Activated CD4-positive, alpha-beta T cell treated with anti-CD3 and anti-CD28 coated beads for 4 hours (primary cell): ENCODE measurements around the gene A3GALT2.

Source experiments
- DNase-seq, 2 donors: peaks; one replicate each; pipeline ENCODE4 v3.0.0-alpha.2; 2020

A3GALT2 gene

DNA sequence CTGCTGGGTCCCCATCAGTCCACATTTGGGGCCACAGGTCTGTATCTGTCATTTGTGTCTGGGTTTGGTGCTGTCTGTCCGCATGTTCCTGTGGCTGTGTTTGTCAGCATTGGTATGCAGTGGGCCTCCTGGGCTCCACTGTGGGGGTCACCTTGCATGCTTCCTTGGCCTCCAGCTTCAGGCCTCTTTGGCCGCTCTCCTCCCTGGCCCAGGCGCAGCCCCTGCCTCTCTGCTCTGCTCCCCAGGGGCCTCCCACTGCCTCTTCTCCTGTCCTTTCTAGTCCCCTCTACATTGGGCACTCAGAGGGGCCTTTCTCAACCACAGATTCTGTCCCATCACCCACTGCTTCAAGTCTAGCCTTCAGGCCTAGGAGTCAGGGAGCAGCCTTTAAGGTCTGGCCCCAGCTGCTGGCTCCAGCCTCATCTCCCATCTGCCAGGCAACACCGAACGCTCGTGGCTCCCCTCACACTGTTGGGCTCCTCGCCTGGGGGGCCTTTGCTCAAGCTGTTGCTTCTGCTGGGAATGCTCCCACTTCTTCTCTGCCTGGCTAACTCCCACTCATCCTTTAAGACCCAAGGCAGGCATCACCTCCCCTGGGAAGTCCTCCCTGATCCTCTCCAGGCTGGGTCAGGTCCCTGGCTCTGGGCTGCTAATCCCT lies 50.0 kb downstream of the A3GALT2 start:
- no peak for DNase-seq

DNA sequence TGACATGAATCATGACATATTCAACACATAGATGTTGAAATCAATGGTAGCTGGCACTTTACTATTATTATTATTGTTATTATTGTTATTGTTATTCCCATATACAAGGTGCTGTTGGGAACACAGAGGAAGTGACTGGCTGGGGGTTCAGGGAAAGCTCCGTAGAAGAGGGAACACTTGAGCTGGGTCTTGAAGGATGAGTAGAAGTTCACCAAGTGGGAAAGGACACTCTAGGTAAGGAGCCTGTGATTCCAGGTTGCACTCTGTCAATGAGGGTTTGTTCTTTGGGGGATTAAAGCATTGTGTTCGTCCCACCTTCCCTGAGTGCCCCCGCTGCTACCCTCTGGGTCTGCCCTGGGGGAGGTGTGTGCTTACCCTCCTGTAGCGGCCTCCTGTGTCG lies 50.5 kb downstream of the A3GALT2 start:
- no peak for DNase-seq

DNA sequence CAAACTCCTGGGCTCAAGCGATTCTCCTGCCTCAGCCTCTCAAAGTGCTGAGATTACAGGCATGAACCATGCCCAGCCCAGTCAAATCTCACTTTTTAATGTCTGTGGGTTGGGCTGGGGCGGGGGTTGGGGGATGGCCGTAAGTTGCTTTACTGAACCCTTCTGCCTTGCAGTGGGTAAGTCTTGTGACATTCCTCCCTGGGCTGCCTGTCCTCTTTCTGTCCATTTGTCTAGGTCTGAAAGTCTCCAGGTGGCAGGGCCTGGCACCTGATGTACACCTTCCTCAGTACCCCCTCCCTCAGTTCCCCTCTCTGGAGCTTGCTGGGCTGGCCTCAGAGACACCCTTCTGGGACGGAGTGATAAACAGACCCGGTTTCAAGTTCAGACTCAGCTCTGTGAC lies 51.3 kb downstream of the A3GALT2 start:
- no peak for DNase-seq

DNA sequence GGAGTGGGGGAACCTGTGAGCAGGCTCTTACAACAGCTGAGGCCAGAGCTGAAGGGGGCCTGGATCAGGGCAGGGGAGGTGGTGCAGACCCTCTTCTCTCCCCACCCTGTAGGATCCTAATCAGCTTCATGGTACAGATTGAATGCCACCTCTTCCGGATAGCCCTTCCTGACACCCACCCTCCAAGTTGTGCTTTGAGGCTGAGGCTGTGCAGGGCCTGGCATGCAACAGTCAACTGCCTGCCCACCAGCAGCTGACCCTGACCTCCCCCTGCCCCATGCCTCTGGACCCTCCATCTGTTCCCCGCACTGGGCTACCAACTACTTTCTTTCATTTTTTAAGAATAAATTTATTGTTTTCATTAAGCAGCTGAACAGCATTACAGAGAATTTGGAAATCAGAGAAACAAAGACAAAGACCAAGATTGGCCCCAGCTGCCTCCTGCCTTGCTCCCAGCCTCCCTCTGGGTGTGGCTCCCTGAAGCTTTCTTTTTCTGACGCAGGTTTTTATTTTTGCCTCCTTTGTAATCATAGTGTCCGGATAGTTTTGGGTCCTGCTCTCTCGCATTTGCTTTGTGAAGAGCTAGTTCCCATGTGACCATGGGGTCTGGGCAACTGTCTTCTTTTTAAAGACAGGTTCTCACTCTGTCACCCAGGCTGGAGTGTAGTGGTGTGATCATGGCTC lies 51.8 kb downstream of the A3GALT2 start:
- no peak for DNase-seq

DNA sequence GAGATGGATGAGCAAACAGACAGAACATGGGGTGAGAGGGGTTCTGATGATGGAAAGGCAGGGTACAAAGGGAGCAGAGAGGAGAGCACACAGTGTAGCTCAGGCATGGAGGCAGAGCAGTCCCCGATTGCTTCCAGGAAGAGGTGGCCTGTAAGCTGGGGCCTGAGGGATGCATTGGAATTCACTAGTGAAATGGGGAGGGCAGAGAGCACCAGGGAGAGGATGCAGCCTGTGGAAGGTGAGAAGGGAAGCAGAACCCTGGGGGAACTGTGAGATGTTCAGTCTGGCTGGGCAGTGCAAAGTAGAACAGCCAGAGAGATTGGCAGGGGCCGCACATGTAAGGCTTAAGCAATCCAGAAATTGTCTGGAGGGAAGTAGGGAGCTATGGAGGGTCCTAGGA lies 52.4 kb downstream of the A3GALT2 start:
- no peak for DNase-seq

DNA sequence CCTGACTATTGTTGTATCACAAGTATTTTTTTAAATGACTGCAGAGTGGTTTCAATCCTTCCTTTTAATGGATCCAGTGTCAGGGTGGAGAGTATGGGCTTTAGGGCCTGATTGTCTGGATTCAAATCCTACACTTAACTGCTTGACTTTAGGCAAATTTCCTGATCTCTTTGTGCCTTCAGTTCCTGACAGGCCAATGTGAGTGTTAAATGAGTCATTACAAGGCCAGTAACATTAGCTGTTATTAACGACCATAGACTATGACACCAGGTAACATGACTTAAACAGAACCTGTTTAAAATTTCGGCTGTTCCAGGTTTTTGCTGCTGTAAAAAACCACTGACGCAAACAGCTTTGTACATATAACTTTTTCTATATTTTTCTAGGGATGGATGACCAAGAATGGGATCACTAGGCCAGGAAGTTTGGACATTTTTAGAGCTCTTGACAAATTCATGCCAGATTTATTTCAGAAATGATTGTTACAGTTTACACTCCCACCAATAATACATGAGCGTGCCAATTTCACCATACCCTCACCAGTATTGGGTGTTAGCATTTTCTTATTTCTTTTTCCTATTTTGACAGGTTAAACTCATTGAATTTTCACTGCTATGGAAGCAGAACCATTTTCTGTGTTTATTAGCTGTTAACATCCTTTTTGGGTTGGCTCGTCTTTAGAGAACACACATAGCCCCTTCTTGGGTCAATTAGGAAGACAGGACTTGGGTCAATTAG lies 53.3 kb downstream of the A3GALT2 start:
- no peak for DNase-seq

DNA sequence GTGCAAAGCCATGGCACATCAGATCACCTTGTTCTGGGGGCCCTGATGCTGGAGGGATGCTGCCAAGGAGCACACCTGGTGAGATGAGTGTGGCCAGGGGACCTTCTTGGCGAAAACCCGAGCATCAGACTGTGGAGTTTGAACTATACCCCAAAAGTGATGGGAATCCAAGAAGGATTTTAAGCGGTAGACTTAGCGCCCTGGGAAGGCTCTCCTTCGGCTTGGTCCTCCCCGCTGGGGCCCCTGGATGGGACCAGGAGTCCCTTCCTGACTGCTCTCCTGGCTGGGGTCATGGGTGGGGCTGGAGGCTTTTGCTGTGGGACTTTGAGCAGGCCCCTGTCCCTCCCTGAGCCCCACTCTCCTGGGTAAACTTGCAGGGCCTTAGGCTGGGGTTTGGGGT lies 54.1 kb downstream of the A3GALT2 start:
- no peak for DNase-seq

DNA sequence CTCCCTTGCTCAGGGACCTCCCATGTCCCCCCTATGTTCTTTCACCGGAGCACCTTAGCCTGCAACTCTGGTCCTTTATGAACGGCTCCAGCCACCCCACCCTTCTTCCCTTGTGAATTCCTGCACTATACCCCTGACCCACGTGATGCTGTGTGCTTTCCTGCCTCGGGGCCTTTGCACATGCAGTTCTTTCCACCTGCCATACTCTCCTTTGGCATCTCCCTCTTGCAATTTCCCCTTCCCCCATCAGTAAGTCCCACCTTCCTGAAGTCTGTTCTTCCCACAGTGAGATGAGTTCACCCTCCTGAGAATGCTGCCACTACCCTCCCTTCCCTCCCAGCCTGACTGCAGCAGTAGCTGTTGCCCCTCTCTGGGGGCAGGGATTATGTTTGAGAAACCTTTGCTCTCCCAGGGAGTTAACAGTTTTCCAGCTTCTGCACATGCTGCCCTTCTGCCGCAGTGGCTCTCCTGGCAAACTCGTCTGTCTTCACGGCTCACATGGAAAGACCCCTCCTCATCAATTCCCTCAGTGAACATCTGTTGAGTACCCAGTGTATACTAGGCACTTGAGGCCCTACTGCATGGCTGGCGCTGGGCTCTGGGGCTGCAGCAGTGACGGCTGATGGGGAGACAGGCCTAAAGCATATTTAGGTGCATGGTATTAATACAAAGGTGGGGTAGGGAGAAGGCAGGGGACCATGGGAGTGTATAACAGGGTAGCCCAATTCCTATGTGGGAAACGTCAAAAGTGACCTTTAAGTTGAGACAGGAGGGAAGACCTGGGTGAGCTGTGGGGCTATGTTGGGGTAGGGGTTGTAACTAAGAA lies 54.9 kb downstream of the A3GALT2 start:
- DNase-seq, result no peak

DNA sequence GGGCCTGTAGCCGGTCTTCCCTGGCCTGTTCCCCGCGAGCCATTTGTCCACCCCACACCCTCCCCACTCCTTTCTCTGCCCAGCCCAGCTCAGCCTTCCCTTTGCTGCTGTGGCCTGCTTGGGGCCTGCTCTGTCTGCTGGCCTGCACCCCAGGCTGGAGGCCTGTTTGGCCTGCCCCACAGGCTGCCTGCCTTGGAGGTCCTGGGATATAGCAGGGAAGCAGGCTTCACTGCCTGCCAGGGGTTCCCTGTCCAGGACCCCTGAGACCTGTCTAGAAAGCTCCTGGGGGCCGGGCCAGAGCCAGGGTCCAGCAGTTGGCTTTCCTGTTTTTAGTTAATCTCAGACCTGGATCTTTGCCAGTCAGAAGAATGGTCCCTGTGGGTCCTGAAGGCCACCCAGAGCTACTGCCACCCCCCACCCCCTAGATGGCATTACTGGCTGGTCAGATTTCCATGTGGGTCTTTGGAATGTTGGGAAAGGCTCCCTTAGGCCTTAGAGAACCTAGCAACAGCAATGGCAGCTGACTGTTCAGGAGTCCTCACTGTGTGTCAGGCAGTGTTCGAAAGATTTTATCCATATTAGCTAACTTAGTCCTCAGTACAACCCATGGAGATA lies 56.9 kb downstream of the A3GALT2 start:
- no peak for DNase-seq

DNA sequence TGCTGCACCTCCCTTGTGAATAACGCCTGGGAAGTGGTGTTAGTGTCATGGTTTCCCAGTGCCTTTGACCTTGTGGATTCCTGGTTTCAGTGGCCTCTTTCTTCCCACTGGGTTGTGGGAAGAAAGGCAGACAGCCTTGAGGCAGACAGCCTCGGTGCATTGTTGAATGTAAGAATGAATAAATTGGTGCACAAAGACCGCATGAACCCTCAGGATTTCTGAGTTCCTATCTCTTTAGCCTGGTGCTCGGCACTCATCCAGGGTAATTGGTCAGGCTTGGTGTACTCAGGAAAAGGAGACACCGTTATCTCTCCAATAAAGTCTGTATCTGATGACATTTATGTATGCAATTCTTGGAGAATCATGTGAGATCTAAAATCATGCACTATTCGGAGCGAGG lies 59.6 kb downstream of the A3GALT2 start:
- no peak for DNase-seq

DNA sequence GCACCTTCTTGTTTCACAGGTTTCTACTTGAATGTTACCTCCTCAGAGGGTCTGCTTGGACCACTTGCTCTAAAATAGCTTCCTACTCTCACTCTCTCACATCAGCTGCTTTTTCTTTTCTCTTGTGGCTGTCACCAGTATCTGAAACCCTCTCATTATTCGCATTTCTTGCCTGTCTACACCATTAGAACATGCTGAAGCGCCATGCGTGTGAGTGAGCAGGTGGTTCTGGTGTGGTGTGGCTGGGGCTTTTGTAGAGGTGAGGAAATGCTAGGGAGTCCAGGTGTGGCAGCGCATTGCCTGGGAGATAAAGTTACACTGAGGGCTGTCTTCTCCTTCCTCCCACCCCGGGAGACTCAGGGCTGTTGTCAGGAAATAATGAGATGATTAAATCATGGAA lies 60.5 kb downstream of the A3GALT2 start:
- DNase-seq, result no peak

DNA sequence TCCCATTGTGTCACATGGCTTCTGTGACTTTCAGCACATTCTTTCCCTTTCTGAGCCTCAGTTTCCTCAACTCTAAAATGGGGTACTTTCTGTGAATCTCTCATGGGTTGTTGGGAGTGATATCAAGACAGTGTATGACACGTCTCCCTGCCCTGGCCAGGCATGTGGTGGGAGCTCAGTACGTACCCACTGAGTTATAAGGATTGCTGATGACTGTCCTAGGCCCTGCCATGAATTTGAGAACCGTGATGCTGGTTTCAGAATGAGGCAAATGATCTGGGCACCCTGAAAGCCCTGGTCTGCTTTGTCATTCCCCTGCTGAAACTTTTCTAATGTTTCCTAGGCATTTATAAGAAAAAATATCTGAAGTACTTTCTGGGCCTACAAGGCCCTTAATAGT lies 61.0 kb downstream of the A3GALT2 start:
- DNase-seq, result no peak

DNA sequence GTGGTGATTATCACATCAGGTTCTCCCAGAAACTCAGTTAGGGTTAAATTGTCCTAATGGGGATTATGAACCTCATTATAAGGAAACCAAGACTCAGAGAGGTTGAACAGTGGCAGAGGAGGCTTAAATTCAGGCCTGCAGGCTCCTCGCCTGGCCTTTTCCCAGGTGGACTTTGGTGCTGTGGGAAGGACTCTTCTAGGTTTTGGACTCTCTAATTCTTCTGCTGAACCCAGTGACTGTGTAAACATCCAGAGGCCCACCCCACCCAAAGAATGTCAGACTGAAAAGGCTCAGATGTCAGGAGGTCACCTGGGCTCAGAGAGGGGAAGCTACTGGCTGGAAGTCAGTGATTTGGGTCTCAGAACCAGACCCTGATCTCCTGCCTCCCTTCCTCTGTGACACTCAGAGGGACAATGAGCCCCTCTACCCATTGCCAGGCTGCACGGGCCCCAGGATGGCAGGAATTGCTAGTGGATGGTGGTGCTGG lies 62.1 kb downstream of the A3GALT2 start:
- no peak for DNase-seq

DNA sequence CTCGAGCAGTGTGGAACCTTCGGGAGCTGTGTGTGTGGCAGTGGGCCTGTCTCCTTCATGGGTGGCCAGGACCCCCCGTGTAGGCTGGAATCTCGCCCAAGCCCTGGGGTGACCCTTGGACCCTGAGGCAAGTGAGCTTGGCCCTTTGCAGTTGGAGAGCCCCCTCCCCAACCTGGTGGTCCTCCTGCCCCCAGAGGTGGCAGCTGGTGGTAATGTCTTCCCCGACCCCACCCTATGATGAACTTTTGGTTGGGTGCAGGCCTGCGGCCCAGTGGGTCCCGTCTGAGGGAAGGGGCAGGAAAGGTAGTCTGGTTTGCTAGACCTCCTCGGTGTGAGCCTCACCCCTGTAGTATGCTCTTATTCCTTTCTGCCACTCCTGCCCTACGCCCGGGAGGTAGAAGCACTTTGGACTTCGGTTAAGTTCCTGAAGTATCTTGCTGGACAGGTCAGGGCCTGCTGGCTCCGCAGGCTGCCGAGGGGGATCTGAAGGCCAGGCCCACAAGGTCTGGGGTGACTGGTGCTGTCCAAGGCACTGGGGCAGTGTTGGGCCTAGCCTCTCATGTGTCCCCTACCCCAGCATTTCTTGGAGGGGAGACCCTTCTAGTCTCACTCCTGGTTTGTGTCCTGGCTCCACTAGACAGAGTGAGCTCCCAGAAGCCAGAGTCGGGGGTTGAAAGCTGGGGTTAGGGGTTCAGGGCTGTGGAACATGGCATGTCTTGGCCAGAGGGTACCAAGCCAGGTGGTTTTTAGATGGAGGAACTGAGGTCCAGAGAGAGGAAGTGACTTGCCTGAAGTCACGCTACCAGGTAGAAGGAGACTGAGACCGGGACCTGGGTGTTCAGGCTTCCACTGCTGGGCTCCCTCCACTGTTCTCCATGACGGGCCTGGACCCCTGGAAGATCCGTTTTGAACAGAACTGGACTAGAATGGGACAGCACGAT lies 62.9 kb downstream of the A3GALT2 start:
- DNase-seq, result no peak

DNA sequence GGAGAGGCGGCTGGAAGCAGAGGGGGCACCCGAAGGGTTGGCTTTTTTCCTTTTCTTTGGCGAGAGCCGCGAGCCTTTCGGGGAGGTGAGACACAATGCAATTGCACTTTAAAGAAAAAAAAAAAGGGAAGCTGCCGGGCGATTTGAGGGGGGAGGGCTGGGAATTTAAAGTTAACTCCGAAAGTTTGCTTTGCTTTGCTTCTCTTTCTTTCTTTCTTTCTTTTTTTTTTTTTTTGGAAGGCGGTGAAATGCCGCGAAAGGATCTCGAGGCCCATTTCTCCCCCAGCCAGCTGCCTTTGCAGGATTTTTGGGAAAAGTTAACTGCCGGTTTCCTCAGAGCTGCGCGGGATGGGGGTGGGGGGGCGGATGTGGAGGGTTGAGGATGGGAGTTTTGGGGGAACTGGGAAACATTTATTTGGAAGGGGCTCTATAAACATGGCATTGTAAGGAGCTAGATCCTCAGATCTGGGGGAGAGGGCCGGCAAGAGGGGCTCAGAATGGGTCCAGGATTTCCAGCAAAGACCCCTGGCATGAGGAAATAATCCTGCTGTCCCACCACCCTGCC lies 63.6 kb downstream of the A3GALT2 start:
- no peak for DNase-seq
